Measurements from ENCODE around the gene COL3A1. TPM values are rescaled to one million over a fixed set of nuclear protein-coding genes. Genes with fewer than 3 reads are reported as not detected.
A peak's percentile ranks its signal among the peaks of the same experiment; 100 is the strongest.

Gene COL3A1
- polyA plus RNA-seq (2013, experiment 1 of 2; ENCODE audit: insufficient read length) = 3,751 TPM
- 3,809 TPM for polyA plus RNA-seq (2013, experiment 2 of 2; ENCODE audit: insufficient read length)

GRCh38 chr2:188974164-188974563 lies at the start of gene COL3A1:
Gene COL3A1, plus strand, starts transcription at chr2:188974373. Its CDS starts 117 bp downstream, at chr2:188974490.
- peak; percentile 92 for DNase-seq

DNA sequence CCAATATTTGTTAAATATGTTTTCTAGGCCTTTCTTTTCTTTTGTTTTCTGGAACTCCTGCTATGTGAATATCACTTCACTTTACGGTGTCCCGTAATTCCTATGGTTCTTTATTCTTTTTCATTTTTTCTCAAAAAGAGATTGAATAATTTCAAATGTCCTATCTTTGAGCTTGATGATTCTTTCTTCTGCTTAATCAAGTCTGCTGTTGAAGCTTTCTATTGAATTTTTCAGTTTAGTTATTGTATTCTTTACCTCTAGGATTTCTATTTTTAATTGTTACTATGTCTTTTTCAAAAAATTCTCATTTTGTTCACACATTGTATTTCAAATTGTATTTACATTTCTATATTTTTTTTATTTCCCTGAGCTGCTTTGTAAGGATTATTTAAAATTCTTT lies 45.5 kb upstream of the COL3A1 start:
- no peak for DNase-seq

- peak; percentile 39 for DNase-seq
Observed at GRCh38 chr2:188931361-188931760, 42.8 kb upstream of the COL3A1 start.

- DNase-seq = peak; percentile 53
Observed at GRCh38 chr2:188937228-188938220, 36.6 kb upstream of the COL3A1 start.

- DNase-seq = peak; percentile 28
Observed at GRCh38 chr2:188940171-188940570, 34.0 kb upstream of the COL3A1 start.

- DNase-seq = no peak
Observed at GRCh38 chr2:188944442-188944841, 29.7 kb upstream of the COL3A1 start.

GRCh38 chr2:188949046-188949818 lies 24.9 kb upstream of the COL3A1 start:
- DNase-seq = no peak

DNA sequence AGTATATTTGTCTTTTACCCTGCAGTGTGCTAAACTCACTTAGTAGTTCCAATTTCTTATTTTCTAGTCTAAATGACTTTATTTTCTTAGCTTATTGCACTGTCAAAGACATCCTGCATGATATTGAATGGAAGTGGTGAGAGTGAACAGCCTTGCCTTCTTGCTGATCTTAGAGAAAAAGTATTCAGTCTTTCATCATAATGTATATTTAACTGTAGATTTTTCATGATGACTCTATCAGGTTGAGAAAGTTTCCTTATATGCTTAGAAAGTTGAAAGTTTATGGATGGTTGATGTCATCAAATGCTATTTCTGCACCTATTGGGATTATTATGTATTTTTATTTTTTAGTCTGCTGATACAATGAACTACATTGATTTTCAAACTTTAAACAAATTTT lies 21.3 kb upstream of the COL3A1 start:
- DNase-seq = no peak

DNA sequence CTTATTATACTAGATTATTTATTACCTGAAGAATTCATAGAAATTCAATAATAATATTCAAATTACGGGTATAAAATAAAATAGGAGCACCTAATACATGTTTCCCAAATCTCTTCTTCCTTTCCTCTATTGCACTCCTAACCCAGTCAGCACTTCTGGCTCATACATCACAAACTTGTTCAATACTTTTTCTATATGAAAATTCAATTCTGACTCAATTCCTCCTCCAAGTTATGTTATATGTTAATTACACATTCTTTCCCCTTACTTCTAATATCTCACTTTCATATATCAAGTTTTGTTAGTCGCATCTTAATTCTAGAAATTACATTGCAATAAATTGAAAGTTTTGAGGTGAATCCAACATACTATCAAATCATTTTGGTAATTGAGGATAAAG lies 17.9 kb upstream of the COL3A1 start:
- DNase-seq = no peak

- no peak for DNase-seq
Observed at GRCh38 chr2:188956961-188957360, 17.2 kb upstream of the COL3A1 start.

- no peak for DNase-seq
Observed at GRCh38 chr2:188957646-188958045, 16.5 kb upstream of the COL3A1 start.

DNA sequence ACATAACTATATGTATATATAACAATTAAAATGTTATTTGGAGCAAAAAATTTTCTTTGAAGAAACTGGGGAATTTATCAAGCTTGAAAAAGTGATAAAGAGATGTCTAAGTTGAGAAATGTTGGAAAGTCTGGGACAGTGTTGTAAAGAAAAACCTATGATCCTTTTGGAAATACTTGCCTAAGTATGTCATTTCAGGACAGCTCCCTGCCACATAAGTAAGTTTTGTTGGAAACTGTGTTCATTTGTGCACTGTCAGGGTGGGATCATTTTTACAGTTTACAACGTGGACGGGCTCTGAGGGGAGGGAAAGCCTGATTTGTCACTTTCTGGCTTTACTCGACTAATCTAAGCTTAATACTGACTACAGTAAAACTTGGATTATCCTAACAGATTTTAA lies 10.4 kb upstream of the COL3A1 start:
- no peak for DNase-seq

DNA sequence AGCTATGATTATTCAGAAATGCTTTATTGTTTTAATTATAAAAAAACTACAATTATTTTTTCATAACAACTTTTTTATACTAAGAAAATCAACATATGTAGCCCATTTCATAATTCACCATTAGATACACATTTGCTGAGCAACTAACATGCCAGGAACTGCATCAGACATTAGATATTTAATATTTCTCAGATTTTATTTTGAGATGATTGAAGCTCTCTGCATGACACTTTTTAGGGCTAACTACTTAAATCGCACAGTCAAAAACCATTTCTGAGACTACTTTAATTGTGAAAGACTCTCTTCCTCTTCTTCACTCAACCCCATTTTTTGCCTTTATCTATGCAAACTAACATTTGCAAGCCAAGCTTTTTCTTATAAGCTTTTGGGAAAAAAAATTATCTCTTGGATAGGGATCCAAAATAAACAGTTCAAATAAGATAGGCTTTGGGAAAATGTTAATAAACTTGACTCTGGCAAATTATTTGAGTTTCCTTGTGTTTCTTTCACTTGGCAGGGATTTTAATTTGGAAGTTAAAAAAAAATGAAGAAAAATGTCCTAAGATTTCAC lies 9.1 kb upstream of the COL3A1 start:
- DNase-seq = no peak

DNA sequence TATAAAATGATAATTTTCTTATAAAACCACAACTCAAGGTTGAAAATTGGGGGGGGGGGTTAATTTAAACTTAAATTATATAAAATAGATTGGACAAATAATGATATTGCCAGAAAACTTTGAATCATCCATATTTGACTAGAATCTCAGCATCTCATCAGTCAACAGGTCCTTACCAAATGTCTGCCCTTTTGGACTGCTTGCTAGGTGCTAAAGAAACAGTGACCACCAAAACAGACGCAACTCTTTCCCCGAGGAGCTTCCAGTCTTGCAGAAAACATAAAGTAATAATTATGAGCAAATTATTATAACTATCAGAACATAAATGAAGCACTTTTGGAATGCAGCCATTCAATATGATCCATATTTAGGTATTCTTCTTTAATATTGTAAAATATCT lies 8.6 kb upstream of the COL3A1 start:
- no peak for DNase-seq

DNA sequence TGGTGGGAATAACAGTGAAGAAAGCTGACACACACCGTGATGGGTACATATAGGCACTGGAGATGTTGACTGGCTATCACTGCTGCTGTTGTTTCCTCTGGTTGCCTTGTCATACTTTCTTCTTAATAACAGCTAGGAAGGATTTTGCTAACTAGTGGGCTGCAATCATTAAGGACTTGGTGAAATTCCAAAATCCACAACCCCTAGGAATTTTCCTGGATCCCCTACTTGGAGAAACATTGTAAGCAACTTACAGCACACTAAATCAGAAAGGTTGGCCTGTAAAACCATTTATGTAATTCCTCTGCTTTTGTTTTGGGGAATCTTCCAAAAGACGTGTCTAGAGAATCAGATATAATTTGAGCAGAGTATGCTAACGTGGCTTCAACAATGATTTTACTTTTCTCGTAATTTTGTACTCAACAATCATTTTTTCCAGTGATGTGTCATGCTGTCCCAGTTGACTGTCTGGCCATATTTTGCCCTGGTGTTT lies 8.0 kb upstream of the COL3A1 start:
- peak; percentile 58 for DNase-seq

- peak; percentile 46 for DNase-seq
Observed at GRCh38 chr2:188966728-188967440, 7.3 kb upstream of the COL3A1 start.

- DNase-seq = peak; percentile 83
Observed at GRCh38 chr2:188969236-188969635, 4.9 kb upstream of the COL3A1 start.

- no peak for DNase-seq
Observed at GRCh38 chr2:188969651-188970050, 4.5 kb upstream of the COL3A1 start.

- DNase-seq = no peak
Observed at GRCh38 chr2:188970211-188970610, 4.0 kb upstream of the COL3A1 start.

DNA sequence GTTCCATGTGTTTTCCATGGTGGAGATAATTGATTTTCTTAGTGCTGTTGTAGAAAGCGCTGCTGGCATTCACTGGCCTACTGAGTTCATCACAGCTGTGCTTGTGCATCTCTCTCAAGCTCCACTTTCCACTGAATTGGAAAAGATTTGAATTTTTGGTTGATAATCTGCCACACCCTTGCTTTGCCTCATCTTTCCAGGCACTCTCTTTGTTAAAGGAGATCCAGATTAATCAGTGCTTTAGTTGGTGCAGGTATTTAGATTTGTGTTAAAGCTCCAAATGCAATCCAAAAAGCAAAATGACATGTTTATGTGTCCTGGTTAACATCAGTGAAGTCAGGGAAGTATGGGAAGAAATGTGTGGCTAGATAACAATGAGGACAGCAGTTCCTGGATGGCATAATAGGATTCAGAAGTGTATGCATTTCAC lies 2.7 kb upstream of the COL3A1 start:
- no peak for DNase-seq

DNA sequence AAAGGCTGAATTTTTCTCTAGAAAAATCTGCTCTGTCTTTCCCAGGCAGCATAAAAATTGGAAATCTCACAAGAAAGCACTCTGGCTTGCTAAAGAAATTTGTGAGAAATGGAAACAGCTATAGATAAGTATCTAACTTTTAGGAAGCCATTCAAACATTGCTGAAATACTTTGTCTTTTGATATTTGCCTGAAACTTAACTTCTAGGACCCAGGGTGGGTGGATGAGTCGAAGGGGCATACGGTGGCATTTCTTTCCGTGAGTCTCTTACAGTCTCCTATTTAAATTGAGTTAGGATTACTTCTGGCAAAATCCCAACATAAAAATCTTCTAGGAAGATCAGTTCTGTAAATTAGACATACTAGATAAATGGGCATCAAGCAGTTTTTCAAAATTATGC lies 532 bp upstream of the COL3A1 start:
- no peak for DNase-seq

- peak; percentile 98 for DNase-seq
Observed at GRCh38 chr2:188975497-188976102, 1.4 kb downstream of the COL3A1 start.
